Stimulated activated CD4-positive, alpha-beta T cell treated with anti-CD3 and anti-CD28 coated beads, TNF-alpha, amount 100 ng/mL, for 4 hours (primary cell): ENCODE measurements around the gene KLC1.
"Not testable (repeated sequence)": the region's sequence is repeated elsewhere in the genome, so short reads cannot be mapped to it uniquely, and the experiment has no call there.

ENCODE experiments used
- DNase-seq, 3 experiments: peaks; one replicate each; pipeline ENCODE4 v3.0.0-alpha.2; 2020; ENCODE audit warnings: low read depth in 3 of 3

The KLC1 gene

DNA sequence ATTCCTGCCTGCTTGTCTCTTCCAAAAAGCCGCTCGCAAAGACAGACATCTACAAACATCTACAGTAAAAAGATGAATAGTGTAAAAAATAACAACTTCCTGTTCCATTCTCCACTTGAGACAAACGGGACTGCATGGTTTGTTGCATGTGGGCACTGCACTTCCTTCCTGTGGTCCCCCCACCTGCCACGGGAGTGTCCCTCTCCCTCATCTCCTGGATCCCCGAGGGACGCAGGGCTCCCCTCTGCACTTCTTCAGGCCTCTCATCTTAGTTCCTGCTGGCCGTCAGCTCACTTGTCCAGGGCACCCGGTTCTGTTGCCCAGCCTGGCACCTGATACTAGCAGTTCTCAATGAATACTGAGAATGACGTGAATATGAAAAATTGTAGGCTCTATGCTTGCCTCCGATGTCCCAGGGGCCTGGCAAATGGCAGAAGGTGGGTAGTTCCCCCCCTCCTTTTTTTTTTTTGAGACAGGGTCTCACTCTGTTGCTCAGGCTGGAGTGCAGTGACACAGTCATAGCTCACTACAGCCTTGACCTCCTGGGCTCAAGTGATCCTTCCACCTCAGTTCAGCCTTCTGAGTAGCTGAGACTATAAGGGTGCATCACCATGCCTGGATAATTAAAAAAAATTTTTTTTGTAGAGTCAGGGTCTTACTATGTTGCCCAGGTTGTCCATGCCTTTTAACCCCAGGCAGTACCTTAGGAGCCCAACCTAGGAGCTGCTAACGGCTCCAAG is 3.5 kb upstream of the KLC1 start:
- no peak for DNase-seq

- no peak for DNase-seq
These were observed 2.7 kb upstream of the KLC1 start for GRCh38 chr14:103626146-103626850.

DNA sequence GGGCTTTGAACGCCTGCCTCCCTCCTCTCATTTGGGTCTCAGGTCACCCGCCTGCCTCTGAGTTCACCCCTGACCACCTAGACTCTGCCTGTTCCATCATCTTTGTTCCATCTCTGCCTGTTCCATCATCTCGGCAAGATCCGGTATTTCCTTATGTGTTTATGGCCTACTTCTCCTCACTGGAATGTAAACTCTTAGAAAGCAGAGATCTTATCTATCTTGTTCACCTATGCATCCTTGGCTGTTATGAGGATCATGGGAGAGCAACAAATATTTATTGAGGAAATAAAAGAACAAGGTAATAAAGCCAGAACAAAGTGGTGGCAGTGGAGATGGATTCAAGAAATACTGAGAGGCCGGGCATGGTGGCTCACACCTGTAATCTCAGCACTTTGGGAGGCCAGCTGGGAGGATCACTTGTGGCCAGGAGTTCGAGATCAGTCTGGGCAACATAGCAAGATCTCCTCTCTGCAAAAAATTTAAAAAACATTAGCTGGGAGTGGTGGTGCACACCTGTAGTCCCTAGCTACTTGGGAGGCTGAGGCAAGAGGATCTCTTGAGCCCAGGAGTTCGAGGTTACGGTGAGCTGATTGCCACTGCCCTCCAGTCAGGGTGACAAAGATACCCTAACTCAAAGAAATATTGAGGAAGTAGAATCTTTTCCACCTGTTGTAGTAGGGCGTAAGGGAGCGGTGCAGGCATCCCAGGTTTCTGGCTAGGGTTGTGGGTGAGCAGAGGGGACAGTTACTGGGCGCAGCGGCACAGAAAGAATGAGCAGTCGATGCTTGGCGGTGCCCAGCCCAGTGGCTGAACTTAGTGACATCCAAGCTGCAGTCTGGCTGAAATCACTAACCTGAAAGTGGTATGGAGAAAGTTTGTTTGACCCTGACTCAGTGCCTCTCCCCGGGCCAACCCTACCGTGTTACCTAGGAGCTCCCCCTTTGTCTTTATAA is 1.7 kb upstream of the KLC1 start:
- DNase-seq, result no peak

- DNase-seq, result no peak
These were observed 759 bp upstream of the KLC1 start for GRCh38 chr14:103628221-103628683.

- peak in 1 of 3 experiments; percentile 38 for DNase-seq
These were observed 601 bp downstream of the KLC1 start for GRCh38 chr14:103629503-103630121.

DNA sequence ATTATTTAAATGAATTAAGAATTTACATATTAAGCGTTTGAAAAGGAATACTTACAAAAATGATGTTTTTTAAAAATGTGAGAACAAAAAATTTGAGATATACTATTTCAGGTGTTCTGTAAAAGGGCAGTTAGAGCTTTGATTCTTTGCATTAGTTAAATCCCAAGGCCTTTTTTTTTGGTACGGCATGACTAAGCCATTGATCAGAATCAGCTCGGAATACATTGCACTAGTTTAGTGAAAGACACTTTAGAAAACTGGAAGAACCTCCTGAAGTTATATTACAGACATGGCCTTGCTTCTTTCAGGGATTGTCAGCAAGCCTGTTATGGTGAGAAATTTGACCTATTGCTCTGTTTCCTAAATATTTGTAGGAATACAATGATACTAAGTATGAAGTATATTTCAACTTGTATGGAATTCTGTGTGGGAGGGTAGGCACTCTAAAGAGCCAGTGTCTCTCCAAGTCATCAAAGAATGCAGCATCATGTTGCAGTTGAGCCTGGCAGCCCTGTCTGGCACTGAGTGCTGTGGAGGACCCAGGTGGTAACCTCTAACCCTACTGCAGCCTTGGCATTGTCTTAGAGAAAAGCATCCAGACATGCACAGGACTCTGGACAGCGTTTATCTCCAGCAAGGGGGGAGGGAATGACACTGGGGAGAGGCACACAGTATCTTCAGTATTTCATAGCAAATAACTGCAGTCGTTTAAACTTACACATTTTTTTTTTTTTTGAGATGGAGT is 1.5 kb downstream of the KLC1 start:
- no peak for DNase-seq

DNA sequence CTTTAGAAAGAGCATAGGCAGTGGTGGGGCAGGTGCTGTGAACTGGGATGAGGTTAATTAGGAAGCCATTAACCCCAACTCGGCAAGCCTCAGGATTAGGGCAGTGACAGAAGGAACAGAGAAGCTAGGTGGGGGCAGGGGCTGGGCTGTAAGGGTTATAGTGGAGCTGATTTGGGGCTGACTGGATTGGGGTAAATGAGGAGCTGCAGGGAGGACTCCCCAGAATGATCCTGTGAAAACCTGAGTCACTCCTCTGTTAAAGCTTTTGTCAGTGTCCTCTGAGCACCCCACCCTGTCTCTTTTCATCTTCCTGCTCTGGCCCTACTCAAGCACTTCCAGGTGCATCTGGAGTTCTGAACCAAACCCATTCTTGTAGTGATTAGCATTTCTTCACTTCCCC is 4.4 kb downstream of the KLC1 start:
- DNase-seq, result no peak

DNA sequence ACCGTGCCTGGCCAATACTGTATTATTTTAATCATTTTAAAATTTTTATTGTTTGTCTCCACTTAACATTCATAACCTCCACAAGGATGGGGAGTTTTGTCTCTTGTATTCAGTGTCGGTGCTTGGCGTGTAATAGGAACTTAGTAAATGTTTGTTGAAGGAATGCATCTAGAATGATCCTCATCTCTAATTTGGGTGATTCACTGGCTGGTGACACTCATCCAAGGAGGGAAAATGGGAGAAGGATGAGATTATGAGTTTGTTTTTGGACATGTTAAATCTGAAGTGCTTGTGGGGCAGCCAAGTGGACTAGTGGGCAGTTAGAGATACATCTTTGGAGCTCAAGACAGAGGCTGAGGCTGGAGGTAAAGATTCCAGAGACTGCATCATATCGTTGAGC is 5.1 kb downstream of the KLC1 start:
- DNase-seq, result no peak

- no peak for DNase-seq
These were observed 9.6 kb downstream of the KLC1 start for GRCh38 chr14:103638594-103638993.

GRCh38 chr14:103641161-103641560 is 12.2 kb downstream of the KLC1 start:
- no peak for DNase-seq

- DNase-seq, result no peak
These were observed 17.2 kb downstream of the KLC1 start for GRCh38 chr14:103646189-103646588.

- no peak for DNase-seq
These were observed 20.0 kb downstream of the KLC1 start for GRCh38 chr14:103649001-103649400.

- no peak for DNase-seq
These were observed 21.2 kb downstream of the KLC1 start for GRCh38 chr14:103650213-103650612.

- DNase-seq, result no peak
These were observed 22.6 kb downstream of the KLC1 start for GRCh38 chr14:103651585-103651984.

DNA sequence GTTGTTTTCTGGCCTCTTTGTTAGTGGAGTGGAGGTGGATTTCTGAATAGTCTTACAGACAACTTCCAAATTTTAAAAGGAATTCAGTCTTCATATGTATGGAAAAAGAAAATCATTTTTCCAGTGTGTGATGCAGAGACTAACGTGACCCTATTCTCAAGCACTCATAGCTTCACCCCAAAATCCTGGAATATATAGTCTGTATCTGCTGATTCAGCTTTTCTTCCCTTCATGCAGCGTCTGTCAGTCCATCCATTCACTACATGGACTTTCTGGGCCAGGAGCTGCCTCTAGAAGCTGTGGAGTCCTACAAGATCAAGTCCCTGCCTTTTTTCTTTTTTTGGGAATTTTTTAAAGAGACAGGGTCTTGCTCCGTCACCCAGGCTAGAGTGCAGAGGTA is 23.8 kb downstream of the KLC1 start:
- DNase-seq, result no peak

DNA sequence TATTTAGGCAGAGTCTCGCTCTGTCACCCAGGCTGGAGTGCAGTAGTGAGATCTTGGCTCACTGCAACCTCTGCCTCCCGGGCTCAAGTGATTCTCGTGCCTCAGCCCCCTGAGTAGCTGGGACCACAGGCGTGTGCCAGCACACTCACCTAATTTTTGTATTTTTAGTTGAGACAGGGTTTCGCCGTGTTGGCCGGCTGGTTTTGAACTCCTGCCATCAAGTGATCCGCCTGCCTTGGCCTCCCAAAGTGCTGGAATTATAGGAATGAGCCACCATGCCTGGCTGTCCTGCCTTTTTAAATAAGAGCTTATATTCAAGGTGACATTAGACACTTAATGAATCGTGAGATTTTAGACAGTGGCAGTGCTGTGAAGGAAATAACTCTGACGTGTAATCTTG is 24.3 kb downstream of the KLC1 start:
- not testable (repeated sequence) for DNase-seq

DNA sequence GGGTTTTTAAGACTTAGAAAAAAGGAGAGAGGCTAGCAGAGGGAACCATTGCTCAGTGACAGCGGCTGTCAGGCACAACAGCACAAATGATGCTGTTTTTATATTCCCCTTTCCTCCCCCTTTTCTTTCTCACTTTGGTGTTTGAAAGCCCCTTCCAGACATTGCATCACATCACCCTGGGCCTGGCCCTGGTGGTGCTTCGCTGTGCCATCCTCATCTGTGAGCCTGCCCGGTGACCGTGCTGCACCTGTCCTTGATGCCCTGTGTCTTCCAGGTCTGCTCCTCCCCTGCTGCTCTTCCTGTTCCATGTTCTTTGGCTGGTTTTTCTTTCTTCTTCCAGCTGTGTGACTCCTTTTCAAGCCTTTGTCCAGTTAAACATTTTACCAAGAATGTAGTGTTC is 24.8 kb downstream of the KLC1 start:
- DNase-seq, result no peak

DNA sequence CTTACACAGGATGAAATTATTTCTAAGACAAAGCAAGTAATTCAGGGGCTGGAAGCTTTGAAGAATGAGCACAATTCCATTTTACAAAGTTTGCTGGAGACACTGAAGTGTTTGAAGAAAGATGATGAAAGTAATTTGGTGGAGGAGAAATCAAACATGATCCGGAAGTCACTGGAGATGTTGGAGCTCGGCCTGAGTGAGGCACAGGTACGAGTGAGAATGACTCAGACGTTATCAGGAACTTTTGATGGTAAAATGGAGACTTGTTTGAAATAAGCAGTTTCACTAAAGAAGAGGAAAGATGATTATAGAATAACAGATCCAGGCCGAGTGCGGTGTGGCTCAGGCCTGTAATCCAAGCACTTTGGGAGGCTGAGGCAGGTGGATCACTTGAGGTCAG is 25.6 kb downstream of the KLC1 start:
- DNase-seq, result no peak

- DNase-seq, result no peak
These were observed 27.2 kb downstream of the KLC1 start for GRCh38 chr14:103656031-103656755.

DNA sequence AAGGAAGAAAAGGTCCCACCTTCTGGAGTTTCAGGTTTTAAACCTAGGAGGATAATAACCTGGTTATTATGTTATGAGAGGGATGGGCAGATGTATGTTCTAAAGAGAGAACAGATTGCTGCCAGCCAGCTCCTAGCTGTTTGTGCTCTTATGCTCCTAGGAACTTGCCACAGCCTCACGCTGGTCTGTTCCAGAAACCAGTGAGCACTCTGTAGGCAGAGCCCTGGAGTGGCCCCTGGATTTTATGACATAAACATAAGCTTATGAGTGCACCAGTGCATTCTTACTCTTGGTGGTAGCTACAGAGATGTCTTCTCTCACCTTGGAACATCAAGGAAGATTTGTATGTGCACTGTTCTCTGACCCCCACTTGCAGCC is 27.7 kb downstream of the KLC1 start:
- DNase-seq, result no peak
